ENCODE results near the gene GNAT1. TPM values are rescaled to one million over a fixed set of nuclear protein-coding genes. Genes with fewer than 3 reads are reported as not detected.

The GNAT1 gene
- 0.05 to 0.31 TPM in 2 of 5 replicates, not detected in the others for total RNA-seq (2022; extraction: Qiagen RNA extraction)

DNA sequence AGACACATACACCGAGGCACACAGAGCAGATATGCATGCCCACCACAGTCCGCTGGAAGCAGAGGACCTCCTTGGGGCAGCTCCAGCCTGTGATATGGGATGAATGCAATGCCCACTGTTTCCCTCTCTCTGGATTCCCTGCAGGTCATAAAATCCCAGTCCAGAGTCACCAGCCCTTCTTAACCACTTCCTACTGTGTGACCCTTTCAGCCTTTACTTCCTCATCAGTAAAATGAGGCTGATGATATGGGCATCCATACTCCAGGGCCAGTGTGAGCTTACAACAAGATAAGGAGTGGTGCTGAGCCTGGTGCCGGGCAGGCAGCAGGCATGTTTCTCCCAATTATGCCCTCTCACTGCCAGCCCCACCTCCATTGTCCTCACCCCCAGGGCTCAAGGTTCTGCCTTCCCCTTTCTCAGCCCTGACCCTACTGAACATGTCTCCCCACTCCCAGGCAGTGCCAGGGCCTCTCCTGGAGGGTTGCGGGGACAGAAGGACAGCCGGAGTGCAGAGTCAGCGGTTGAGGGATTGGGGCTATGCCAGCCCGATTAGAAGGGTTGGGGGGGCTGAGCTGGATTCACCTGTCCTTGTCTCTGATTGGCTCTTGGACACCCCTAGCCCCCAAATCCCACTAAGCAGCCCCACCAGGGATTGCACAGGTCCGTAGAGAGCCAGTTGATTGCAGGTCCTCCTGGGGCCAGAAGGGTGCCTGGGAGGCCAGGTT lies at the start of gene GNAT1:
Gene GNAT1 (plus strand): TSS at position 675 of the 725 bp plus-strand sequence. CDS start 116 bp downstream, outside the sequence.

GRCh38 chr3:50154840-50155490 lies 36.4 kb upstream of the GNAT1 start, which contains the start of gene SEMA3F:
Gene SEMA3F (plus strand): TSS chr3:50155324. CDS start chr3:50159623, 4,299 bp downstream.

DNA sequence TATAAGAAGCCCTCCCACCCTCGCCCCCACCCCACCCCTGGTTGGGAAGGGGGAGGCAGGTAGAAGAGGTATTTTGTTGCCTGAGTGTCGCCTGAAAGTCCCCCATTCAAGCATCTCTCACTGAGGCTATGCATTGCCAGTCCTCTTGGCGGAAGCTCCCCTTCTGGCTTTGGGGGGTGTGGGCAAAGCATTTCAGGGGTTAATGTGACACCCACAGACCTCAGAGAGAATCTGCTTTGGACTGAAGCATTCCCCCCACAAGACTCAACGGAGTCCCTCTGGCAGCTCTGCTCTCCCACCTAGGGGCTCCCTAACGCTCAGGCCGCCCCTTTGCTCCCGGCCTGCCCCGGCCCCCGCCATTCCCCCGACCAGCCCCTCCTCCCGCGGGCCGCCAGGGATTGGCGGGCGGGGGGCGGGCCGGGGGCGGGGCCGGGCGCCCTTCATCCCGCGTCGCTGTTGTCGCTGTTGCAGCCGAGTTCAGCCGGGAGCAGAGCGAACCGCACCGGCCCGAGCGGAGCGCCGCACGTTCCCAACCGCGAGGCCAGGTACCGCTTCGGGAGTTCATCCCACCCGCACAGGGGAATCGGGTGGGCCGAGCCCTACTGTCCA lies 13.5 kb downstream of the GNAT1 start, which contains the start of gene SLC38A3:
Gene SLC38A3 (plus strand): TSS at position 468 of the 609 bp plus-strand sequence. CDS start 8,929 bp downstream, outside the sequence.

DNA sequence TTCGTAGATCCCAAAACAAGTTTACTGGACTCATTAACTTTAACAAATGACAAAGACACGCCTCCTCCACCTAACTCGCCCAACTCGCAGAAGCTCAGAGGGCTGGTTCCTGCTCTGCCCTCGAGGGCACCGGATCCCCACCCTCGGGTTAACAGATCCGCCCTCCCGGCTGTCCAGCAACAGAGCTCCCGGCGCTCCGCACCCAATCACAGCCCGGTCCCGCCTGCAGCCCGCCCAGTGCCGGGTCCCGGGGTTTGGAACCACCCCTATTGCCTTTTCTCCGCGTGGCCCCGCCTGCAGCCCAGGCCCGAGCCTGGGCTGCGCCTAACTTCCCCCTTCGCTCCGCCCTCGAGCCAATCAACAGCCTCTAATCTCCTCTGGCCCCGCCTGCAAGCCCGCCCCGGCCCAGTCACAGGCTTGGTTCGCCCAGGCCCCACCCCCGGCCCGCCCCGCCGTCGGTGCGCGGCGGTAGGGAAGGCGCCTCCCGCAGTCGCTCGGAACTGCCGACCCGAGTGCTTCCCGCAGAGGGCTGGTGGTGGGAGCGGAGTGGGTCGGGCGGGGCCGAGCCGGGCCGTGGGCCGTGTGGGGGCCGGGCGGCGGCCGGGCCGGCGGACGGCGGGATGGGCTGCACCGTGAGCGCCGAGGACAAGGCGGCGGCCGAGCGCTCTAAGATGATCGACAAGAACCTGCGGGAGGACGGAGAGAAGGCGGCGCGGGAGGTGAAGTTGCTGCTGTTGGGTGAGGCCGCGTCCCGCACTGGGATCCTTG lies 44.5 kb downstream of the GNAT1 start, which contains the start of gene GNAI2:
Gene GNAI2 (plus strand): TSS at position 489 of the 768 bp plus-strand sequence. CDS start 132 bp downstream, at position 621.

Other genes starting within 250 kb of the GNAT1 start
- 29.4 to 37.8 TPM (median 34.5 TPM) in 5 replicates for gene RBM5, start 102.7 kb upstream of the GNAT1 start, total RNA-seq (2022; extraction: Qiagen RNA extraction)
- 11.5 to 17.8 TPM (median 16.4 TPM) in 5 replicates for gene SEMA3F, start 36.3 kb upstream of the GNAT1 start, total RNA-seq (2022; extraction: Qiagen RNA extraction)
- 0.08 to 0.22 TPM (median 0.16 TPM) in 3 of 5 replicates, not detected in the others for gene SLC38A3, start 13.7 kb downstream of the GNAT1 start, total RNA-seq (2022; extraction: Qiagen RNA extraction)
- gene GNAI2, start 44.6 kb downstream of the GNAT1 start, total RNA-seq (2022; extraction: Qiagen RNA extraction) = 35.1 to 46.7 TPM (median 45.2 TPM) in 5 replicates
- gene SEMA3B, start 77.5 kb downstream of the GNAT1 start, total RNA-seq (2022; extraction: Qiagen RNA extraction) = 5.3 to 9.6 TPM (median 8.3 TPM) in 5 replicates
- 0.11 TPM in 1 of 5 replicates, not detected in the others for gene LSMEM2, start 87.5 kb downstream of the GNAT1 start, total RNA-seq (2022; extraction: Qiagen RNA extraction)
- 73.8 to 101 TPM (median 96.0 TPM) in 5 replicates for gene IFRD2, start 100.8 kb downstream of the GNAT1 start, total RNA-seq (2022; extraction: Qiagen RNA extraction)
- 7.0 to 10.7 TPM (median 9.1 TPM) in 5 replicates for gene HYAL3, start 107.8 kb downstream of the GNAT1 start, total RNA-seq (2022; extraction: Qiagen RNA extraction)
- gene NAA80, start 107.8 kb downstream of the GNAT1 start, total RNA-seq (2022; extraction: Qiagen RNA extraction) = 4.9 to 7.9 TPM (median 6.4 TPM) in 5 replicates
- 0.32 to 1.00 TPM (median 0.61 TPM) in 5 replicates for gene HYAL1, start 112.0 kb downstream of the GNAT1 start, total RNA-seq (2022; extraction: Qiagen RNA extraction)
- 21.2 to 32.4 TPM (median 31.5 TPM) in 5 replicates for gene HYAL2, start 131.1 kb downstream of the GNAT1 start, total RNA-seq (2022; extraction: Qiagen RNA extraction)
- gene TUSC2, start 136.6 kb downstream of the GNAT1 start, total RNA-seq (2022; extraction: Qiagen RNA extraction) = 25.0 to 42.3 TPM (median 40.7 TPM) in 5 replicates
- gene RASSF1, start 149.2 kb downstream of the GNAT1 start, total RNA-seq (2022; extraction: Qiagen RNA extraction) = 16.1 to 20.9 TPM (median 20.4 TPM) in 5 replicates
- 1.1 to 1.3 TPM (median 1.2 TPM) in 5 replicates for gene ZMYND10, start 154.1 kb downstream of the GNAT1 start, total RNA-seq (2022; extraction: Qiagen RNA extraction)
- gene NPRL2, start 159.2 kb downstream of the GNAT1 start, total RNA-seq (2022; extraction: Qiagen RNA extraction) = 12.4 to 14.6 TPM (median 13.9 TPM) in 5 replicates
- gene CYB561D2, start 159.3 kb downstream of the GNAT1 start, total RNA-seq (2022; extraction: Qiagen RNA extraction) = 14.1 to 20.6 TPM (median 20.1 TPM) in 5 replicates
- gene TMEM115, start 167.9 kb downstream of the GNAT1 start, total RNA-seq (2022; extraction: Qiagen RNA extraction) = 35.5 to 49.0 TPM (median 48.1 TPM) in 5 replicates

Measured in A549 treated with Mapracorat at 1 μM for 4 hours (cell line).